GM12892 (cell line): ENCODE data around the gene MINK1. TPM values are rescaled to one million over a fixed set of nuclear protein-coding genes. Genes with fewer than 3 reads are reported as not detected.

ENCODE experiments used
- DNase-seq: peaks from one replicate; pipeline ENCODE4 v3.0.0; 2011; ENCODE audit not compliant: insufficient read length
- FAIRE-seq: peaks from 2 replicates; lab custom pipeline; 2011; peaks lifted over from hg19 to GRCh38; lab: Jason Lieb, UNC
- POLR2A ChIP-seq: IDR thresholded peaks from 2 replicates; pipeline ENCODE4 v1.6.1; 2011; ENCODE audit warnings: low read depth, low read length, control low read depth
- POLR2AphosphoS5 ChIP-seq: IDR thresholded peaks from 2 replicates; pipeline ENCODE4 v1.6.1; 2011; ENCODE audit warnings: low read depth, low read length, control low read depth
- TAF1 ChIP-seq: IDR thresholded peaks from 2 replicates; pipeline ENCODE4 v1.6.1; 2011; ENCODE audit warnings: low read depth, mild to moderate bottlenecking, control low read depth, low read length, borderline replicate concordance
- polyA plus RNA-seq: library from polyadenylated mRNA; unstranded; fragments of >200 nt; gene quantifications from one replicate; pipeline ENCODE4 v1.2.1, GENCODE V29; 2012; ENCODE audit warnings: missing spikeins, inconsistent platforms; ENCODE audit not compliant: missing spikeins

Gene MINK1
- 43.8 TPM for polyA plus RNA-seq

DNA sequence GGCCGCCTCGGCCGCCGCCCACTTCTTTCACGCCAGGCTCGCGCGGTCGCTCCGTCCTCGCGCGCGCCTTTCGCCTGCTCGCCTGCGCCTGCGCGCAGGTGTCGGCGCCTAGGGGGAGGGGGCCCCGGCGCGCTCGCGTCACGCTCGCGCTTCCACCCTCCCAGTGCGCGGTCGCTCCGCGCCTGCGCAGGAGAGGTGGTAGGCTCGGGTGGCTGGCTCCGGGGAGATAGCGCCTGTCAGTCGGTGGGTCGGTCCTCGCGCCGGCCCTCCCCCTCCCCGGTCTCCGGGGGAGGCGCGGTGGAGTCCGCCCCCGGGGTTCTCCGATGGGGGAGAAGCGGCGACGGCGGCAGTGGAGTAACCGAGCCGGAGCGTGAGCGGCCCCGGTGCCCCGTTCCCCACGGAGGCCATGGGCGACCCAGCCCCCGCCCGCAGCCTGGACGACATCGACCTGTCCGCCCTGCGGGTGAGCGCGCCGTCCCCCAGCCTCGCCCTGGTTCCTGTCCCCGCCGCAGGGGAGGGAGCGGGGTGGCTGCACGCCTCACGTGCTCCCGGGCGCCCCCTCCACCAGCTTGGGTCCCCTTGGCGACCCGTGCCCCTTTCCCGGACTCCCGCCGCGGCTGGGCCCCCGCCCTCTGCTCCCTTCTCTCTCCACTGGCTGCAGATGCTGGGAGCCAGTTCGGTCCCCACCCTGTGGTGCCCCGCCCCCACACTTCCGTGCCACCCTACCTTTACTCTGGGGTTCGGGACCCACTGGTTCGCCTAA lies at the start of gene MINK1:
TSS of gene MINK1 (plus strand) at position 163 of the 763 bp plus-strand sequence. CDS start at position 407, 244 bp downstream.
- FAIRE-seq (peak; percentile 93), DNase-seq (peak; percentile 99)
- 0 out of 2 replicates have a peak, but pooled peaks have one; percentile 58 for TF ChIP-seq POLR2A
- 0 out of 2 replicates have a peak, but pooled peaks have one; percentile 9 for TF ChIP-seq TAF1
- peak; percentile 55; the same call in 1 of the 2 replicates for TF ChIP-seq POLR2AphosphoS5

DNA sequence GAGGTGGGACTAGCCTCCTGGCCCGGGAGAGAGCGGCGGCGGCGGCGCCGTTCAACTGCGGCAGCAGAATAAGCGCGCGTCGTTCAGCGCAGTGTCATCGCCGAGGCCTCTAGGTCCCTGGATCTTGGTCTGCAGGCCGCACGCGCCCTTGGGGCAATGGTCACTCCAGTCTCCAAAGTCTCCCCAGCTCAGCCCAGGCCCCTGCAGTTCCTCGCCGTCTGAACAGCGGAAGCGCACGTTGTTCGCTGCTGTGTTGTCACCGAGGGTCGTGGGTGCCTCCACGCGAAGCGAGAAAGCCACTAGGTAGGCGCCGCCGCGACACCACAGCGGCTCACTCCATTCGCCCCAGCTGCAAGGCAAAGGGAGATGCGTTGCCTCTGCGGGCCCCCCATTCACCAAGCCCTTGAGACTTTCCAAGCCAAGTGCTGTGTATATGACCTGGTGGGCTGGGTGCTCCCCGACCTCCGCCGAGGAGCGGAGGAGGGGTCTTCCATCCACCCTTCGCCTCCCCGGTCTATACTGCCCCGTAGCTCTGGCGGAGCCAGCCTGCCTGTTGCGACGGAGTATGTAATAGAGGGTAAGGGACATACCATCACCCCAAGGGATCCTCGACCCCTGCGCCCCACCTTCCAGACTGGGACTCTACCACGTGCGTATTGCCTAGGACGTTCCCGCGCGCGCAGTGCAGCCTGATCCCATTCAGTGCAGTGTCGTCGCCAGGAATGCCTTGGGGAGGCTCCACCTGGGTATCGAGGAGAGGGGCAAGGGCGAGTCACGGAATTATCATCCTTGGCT lies 47.6 kb upstream of the MINK1 start:
- DNase-seq (no peak), FAIRE-seq (no peak)
- TF ChIP-seq POLR2AphosphoS5 (no peak), POLR2A (no peak), TAF1 (no peak)

DNA sequence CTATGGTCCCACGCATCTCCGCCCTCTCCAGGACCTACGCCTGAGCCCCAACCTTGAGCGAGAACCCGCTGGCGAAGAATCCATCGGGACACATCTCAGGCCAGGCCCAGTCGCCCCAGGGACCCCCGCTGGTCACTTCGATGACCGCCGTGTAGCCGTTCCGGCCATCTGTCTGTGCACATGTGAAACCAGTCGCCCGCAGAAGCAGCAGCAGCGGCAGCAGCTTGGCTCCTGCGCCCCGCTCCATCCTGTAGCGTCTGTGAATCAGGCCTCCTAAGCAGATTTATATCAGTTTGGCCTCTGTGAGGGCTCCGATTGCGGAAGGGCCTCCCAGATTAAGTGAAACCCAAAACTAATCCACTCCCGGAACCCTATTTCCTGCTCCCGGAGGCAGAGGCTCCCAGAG lies 47.0 kb upstream of the MINK1 start, which contains the start of gene VMO1:
TSS of gene VMO1 (minus strand) at position 259 of the 406 bp plus-strand sequence. CDS start at position 247, 12 bp downstream.
- DNase-seq (no peak), FAIRE-seq (no peak)
- TF ChIP-seq POLR2A (no peak), POLR2AphosphoS5 (no peak), TAF1 (no peak)

DNA sequence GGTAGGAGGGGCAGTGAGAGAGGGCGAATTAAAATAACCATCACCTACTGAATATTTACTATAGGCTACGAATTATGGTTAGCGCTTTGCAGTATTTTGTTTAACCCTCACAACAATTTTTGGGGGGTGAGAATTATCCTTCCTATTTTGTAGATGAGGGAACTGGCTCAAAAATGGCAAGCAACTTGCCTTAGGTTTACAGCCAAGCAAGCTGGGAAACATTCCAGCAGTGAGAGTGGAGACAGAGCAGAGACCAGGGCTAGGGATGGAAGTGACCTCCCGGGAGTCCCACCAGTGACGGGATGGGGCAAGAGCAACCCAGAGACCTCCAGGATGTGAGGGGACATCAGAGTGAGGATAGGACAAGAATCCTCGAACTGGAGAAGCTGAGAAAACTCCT lies 46.6 kb upstream of the MINK1 start:
- TF ChIP-seq TAF1 (no peak), POLR2A (no peak), POLR2AphosphoS5 (no peak)
- no peak for DNase-seq
- FAIRE-seq: no peak

DNA sequence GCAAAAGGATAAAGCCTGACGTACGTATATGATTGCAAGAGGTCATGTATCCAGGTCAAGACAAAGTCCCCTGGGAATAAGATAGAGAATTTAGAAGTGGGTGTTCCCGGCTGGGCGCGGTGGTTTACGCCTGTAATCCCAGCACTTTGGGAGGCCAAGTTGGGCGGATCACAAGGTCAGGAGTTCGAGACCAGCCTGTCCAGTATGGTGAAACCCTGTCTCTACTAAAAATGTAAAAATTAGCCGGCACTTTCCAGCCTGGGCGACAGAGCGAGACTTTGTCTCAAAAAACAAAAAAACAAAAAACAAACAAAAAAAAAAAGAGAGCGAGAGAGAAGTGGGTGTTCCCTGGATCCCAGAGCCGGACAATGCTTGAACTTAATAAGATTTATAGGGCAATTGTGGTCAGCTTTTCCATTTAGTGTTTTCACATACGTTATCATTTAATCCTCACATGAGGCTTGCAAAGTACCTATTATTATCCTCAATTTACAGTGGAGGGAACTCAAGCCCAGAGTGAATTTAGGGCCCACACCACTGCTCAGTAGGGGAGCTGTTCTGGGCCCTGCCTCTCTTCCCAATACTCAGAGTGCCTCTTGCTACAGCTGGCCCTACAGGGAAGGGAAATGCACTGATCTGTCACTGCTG lies 44.9 kb upstream of the MINK1 start:
- TF ChIP-seq TAF1 (no peak), POLR2AphosphoS5 (no peak), POLR2A (no peak)
- FAIRE-seq (no peak), DNase-seq (no peak)

DNA sequence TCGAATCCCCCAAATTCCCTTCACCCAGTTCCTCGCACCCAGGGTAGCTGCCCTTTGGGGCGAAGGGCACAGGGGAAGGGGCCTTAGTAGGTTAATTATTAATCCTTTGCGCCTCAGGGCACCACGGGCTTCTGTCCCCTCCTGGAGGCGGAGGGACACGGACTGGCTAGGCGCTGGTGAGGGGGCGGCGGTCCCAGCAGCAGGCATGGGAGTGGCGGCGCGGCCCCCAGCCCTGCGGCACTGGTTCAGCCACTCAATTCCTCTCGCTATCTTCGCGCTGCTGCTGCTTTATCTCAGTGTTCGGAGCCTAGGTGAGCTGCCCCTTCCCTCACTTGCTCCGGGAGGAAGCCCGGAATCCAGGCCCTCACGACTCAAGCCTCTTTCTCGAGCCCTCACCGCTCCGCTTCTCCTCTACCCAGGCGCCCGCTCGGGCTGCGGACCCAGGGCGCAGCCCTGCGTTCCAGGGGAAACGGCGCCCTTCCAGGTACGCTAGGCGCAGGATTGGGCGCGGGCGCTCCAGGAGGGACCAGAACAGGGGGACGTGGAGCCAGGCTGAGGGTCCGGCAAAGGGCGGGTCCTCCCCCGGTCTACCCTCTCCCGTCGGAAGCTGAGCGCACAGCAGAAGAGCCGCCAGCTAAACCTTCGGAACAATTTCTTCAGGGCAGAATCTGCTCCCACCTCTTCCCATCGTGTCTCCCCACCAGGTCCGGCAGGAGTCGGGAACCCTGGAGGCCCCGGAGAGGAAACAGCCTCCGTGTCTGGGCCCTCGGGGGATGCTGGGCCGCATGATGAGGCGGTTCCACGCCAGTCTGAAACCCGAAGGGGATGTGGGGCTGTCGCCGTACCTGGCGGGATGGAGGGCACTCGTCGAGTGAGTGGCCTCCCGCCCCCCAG lies 44.1 kb upstream of the MINK1 start, which contains the start of gene GLTPD2:
TSS of gene GLTPD2 (plus strand) at position 158 of the 894 bp plus-strand sequence. CDS start at position 206, 48 bp downstream.
- DNase-seq: no peak
- peak; percentile 44 for FAIRE-seq
- TF ChIP-seq POLR2AphosphoS5 (no peak), POLR2A (no peak), TAF1 (no peak)

DNA sequence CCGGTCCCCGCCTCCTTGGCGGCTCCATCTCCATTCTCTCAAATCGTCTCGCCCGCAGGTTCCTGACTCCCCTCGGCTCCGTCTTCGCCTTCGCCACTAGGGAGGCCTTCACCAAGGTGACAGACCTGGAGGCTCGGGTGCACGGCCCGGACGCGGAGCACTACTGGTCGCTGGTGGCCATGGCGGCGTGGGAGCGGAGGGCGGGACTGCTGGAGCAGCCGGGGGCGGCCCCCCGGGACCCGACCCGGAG lies 43.5 kb upstream of the MINK1 start:
- DNase-seq (no peak), FAIRE-seq (peak; percentile 14)
- TF ChIP-seq TAF1 (no peak), POLR2AphosphoS5 (no peak), POLR2A (no peak)

DNA sequence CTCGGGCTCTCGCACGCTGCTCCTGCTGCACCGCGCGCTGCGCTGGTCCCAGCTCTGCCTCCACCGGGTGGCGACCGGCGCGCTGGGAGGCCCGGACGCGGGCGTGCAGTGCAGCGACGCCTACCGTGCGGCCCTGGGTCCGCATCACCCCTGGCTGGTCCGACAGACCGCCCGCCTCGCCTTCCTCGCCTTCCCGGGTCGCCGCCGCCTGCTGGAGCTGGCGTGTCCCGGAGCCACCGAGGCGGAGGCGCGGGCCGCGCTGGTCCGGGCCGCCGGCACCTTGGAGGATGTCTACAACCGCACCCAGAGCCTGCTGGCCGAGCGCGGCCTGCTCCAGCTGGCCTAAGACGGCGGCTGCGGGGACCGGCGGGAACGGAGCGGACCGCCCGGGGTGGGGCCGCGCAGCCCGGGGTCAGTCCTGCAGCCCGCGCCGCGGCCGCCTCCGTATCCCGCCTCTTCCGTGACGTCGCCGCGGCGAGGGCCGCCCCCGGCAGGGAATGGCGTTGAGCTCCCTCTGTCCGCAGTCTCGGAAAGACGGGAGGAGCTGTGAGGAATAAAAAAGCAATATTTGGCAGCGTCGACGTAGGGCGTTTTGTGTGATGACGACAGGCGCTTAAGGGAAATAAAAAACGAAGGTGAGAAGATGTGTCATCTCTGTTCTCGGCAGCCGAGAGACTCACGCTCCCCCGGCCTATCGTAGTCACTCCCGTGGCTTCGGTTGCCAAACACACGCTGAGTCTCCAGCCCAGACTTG lies 43.0 kb upstream of the MINK1 start:
- FAIRE-seq (peak; percentile 93), DNase-seq (peak; percentile 95)
- TF ChIP-seq POLR2AphosphoS5 (no peak), POLR2A (peak; percentile 50; the same call in 1 of the 2 replicates), TAF1 (0 out of 2 replicates have a peak, but pooled peaks have one; percentile 12)

DNA sequence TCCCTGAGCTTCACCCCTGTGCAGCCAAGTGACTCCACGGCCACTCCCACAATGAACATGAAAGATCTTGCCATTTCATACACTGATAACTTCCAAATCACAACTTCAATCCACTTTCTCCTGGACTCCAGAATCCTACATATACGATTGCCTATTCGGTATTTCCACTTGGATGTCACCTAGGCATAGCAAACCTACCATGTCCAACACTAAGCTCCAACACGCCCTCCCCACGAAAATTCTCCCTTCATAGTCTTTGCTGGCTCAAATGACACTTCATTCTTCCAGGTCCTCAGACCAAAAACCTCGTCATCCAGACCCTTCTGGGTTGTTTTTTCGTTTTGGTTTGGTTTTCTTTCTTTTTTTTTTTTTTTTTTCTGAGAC lies 42.4 kb upstream of the MINK1 start:
- no peak for DNase-seq
- TF ChIP-seq TAF1 (no peak), POLR2A (no peak), POLR2AphosphoS5 (no peak)
- no peak for FAIRE-seq
